Keratinocyte (primary cell): ENCODE measurements around the gene SLC39A11.

ENCODE experiments used
- CTCF ChIP-seq, 3 experiments: IDR thresholded peaks in 1 of 3; conservative IDR thresholded peaks in 1 of 3; optimal IDR thresholded peaks in 1 of 3; 2 replicates in 2 of 3; 3 replicates in 1 of 3; pipeline versions ENCODE3 to v1.5.1; 2011; ENCODE audit warnings: low read length in 3 of 3, mild to moderate bottlenecking in 3 of 3, moderate library complexity in 2 of 3, control low read depth in 1 of 3, inconsistent platforms in 1 of 3; ENCODE audit not compliant: insufficient read depth in 2 of 3; ENCODE audit errors: extremely low read depth in 1 of 3
- EZH2 ChIP-seq: IDR thresholded peaks from one replicate; pipeline ENCODE4 v1.6.1; 2012; ENCODE audit warnings: inconsistent platforms, mild to moderate bottlenecking, low read length, moderate library complexity

- TF ChIP-seq CTCF (optimal IDR thresholded peaks at IDR 0.05 in 1 of 3, IDR thresholded peaks at IDR 0.05 in 1 of 3, conservative IDR thresholded peaks at IDR 0.05 in 1 of 3; ENCODE audit: extremely low read depth in 1 of 3, insufficient read depth in 2 of 3, low read length in 3 of 3) (no peak), EZH2 (no peak)
These were observed 320.1 kb downstream of the SLC39A11 start for GRCh38 chr17:72772331-72772821.
